Keratinocyte (primary cell): ENCODE data around the gene GPC3.

ENCODE experiments used
- CTCF ChIP-seq, 3 experiments: IDR thresholded peaks in 1 of 3; conservative IDR thresholded peaks in 1 of 3; optimal IDR thresholded peaks in 1 of 3; 2 replicates in 2 of 3; 3 replicates in 1 of 3; pipeline versions ENCODE3 to v1.5.1; 2011; ENCODE audit warnings: low read length in 3 of 3, mild to moderate bottlenecking in 3 of 3, moderate library complexity in 2 of 3, control low read depth in 1 of 3, inconsistent platforms in 1 of 3; ENCODE audit not compliant: insufficient read depth in 2 of 3; ENCODE audit errors: extremely low read depth in 1 of 3
- EZH2 ChIP-seq: IDR thresholded peaks from one replicate; pipeline ENCODE4 v1.6.1; 2012; ENCODE audit warnings: inconsistent platforms, mild to moderate bottlenecking, low read length, moderate library complexity

DNA sequence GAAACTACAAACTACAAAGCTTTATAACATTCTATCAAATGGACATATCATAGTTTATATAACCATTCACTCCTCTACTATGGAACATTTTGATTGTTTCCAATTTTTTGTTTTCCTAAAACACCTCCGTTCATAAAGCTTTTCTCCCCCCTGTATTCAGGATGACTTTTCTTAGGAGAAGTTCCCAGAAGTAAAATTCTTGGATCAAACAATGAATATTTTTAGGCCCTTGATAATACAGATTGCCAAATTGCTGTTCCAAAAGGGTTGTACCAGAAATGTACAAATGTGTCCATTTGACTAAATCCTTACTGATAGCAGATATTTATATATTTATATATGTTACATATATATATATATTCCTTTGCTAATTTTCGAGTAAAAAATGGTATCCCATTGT lies 77.8 kb downstream of the GPC3 start:
- TF ChIP-seq CTCF (optimal IDR thresholded peaks at IDR 0.05 in 1 of 3, IDR thresholded peaks at IDR 0.05 in 1 of 3, conservative IDR thresholded peaks at IDR 0.05 in 1 of 3; ENCODE audit: extremely low read depth in 1 of 3, insufficient read depth in 2 of 3, low read length in 3 of 3): no peak
- no peak for TF ChIP-seq EZH2
